ENCODE results near the gene UTP4.

GRCh38 chr16:69120096-69120664, 12.3 kb upstream of the UTP4 start:
- TF ChIP-seq POLR2A (IDR thresholded peaks at IDR 0.05; ENCODE audit: low read length) (no peak), GATA1 (IDR thresholded peaks at IDR 0.05; ENCODE audit: low read depth, low read length) (no peak)

Measured in erythroblast (primary cell).